Osteoblast (primary cell): ENCODE results near the gene AMBN. TPM values are rescaled to one million over a fixed set of nuclear protein-coding genes. Genes with fewer than 3 reads are reported as not detected.

Experiments
- DNase-seq: peaks from one replicate; pipeline ENCODE4 v3.0.0; 2011; ENCODE audit warnings: low spot score, mixed read lengths; ENCODE audit not compliant: insufficient read length; ENCODE audit errors: missing footprints
- H2AFZ ChIP-seq: 2 replicates; pipeline ENCODE4 v1.6.0; 2011; ENCODE audit warnings: mild to moderate bottlenecking, low read length
- H3K27ac ChIP-seq: 2 replicates; pipeline ENCODE4 v1.5.1; 2011; ENCODE audit warnings: mild to moderate bottlenecking, low read depth, low read length, moderate library complexity
- H3K27me3 ChIP-seq: 2 replicates; pipeline ENCODE4 v1.6.0; 2012; ENCODE audit warnings: mild to moderate bottlenecking, control low read depth, inconsistent platforms, low read length, moderate library complexity; ENCODE audit not compliant: insufficient read depth
- H3K36me3 ChIP-seq: 2 replicates; pipeline ENCODE4 v1.5.1; 2011; ENCODE audit warnings: mild to moderate bottlenecking, low read length, control low read depth, moderate library complexity; ENCODE audit not compliant: insufficient read depth
- H3K4me1 ChIP-seq: 2 replicates; pipeline ENCODE4 v1.5.1; 2011; ENCODE audit warnings: mild to moderate bottlenecking, low read length, control low read depth, moderate library complexity; ENCODE audit not compliant: insufficient read depth
- H3K4me2 ChIP-seq: 2 replicates; pipeline ENCODE4 v1.6.0; 2011; ENCODE audit warnings: mild to moderate bottlenecking, low read length; ENCODE audit not compliant: insufficient read depth
- H3K4me3 ChIP-seq: fragments of 200-600 bp; sonication (generic); 3 replicates; pipeline ENCODE4 v1.5.1; 2012; ENCODE audit warnings: mild to moderate bottlenecking, low read length, inconsistent platforms; ENCODE audit not compliant: insufficient read depth
- H3K79me2 ChIP-seq: 2 replicates; pipeline ENCODE4 v1.6.0; 2012; ENCODE audit warnings: mild to moderate bottlenecking, low read length, control low read depth, inconsistent platforms; ENCODE audit not compliant: insufficient read depth
- H3K9me3 ChIP-seq: 2 replicates; pipeline ENCODE4 v1.5.1; 2011; ENCODE audit warnings: low read depth, low read length, control low read depth
- H4K20me1 ChIP-seq: 2 replicates; pipeline ENCODE4 v1.6.0; 2012; ENCODE audit warnings: mild to moderate bottlenecking, low read length, control low read depth; ENCODE audit not compliant: insufficient read depth
- total RNA-seq: library from RNA; depleted of rRNA; stranded (reverse); fragments of >200 nt; gene quantifications from 2 replicates; pipeline ENCODE4 v1.2.3, GENCODE V29; 2012
- TF ChIP-seq, protein P1 (sequence below): IDR thresholded peaks from 2 replicates; pipeline ENCODE4 v1.5.1; 2011; ENCODE audit warnings: mild to moderate bottlenecking, low read depth, low read length, moderate library complexity; ENCODE audit errors: extremely low read depth

The AMBN gene
- total RNA-seq, 1 donor = not detected

DNA sequence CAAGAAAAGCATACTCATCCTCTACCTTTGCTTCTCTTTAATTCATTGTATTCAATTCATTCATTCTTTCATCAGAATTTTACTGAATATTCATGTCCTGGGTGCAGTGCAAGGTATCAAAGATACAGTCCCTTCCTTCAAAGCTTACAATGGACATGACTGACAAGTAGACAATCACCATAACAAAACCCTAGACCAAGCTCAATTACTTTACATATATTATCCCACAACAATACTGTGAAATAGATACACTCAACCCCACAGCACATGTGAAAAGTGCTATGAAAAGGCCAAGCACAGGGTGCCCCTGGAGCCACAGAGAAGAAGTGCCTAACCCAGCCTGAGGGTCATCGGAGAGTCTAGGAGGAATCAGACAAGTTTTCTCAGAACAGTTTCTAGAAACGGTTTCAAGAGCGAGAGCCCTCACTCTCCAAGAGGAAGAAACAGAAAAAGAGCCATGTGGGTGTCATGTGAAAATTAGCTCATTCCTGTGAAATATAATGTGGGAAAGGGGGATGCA lies 15.3 kb downstream of the AMBN start:
- peaks cover 11% of the 10 kb centered on the region for H3K27me3 ChIP-seq
- TF ChIP-seq, protein P1, sequence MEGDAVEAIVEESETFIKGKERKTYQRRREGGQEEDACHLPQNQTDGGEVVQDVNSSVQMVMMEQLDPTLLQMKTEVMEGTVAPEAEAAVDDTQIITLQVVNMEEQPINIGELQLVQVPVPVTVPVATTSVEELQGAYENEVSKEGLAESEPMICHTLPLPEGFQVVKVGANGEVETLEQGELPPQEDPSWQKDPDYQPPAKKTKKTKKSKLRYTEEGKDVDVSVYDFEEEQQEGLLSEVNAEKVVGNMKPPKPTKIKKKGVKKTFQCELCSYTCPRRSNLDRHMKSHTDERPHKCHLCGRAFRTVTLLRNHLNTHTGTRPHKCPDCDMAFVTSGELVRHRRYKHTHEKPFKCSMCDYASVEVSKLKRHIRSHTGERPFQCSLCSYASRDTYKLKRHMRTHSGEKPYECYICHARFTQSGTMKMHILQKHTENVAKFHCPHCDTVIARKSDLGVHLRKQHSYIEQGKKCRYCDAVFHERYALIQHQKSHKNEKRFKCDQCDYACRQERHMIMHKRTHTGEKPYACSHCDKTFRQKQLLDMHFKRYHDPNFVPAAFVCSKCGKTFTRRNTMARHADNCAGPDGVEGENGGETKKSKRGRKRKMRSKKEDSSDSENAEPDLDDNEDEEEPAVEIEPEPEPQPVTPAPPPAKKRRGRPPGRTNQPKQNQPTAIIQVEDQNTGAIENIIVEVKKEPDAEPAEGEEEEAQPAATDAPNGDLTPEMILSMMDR = no peak
- H3K4me3 ChIP-seq = no peak overlapping the region
- no peaks in the 10 kb centered on the region for H3K36me3 ChIP-seq
- H3K4me2 ChIP-seq = no peak overlapping the region
- H2AFZ ChIP-seq = no peak overlapping the region
- H3K79me2 ChIP-seq = no peaks in the 10 kb centered on the region
- H3K4me1 ChIP-seq = peaks cover 4% of the 10 kb centered on the region
- no peaks in the 10 kb centered on the region for H4K20me1 ChIP-seq
- no peak overlapping the region for H3K27ac ChIP-seq
- no peaks in the 10 kb centered on the region for H3K9me3 ChIP-seq
- no peak for DNase-seq

- no peak overlapping the region for H3K4me3 ChIP-seq
- no peaks in the 10 kb centered on the region for H3K9me3 ChIP-seq
- H4K20me1 ChIP-seq = no peaks in the 10 kb centered on the region
- peaks cover 4% of the 10 kb centered on the region for H3K4me1 ChIP-seq
- no peak for DNase-seq
- TF ChIP-seq, protein P1 = no peak
- H3K36me3 ChIP-seq = no peaks in the 10 kb centered on the region
- H3K4me2 ChIP-seq = no peak overlapping the region
- no peaks in the 10 kb centered on the region for H3K79me2 ChIP-seq
- no peak overlapping the region for H3K27ac ChIP-seq
- H3K27me3 ChIP-seq = peaks cover 11% of the 10 kb centered on the region
- no peak overlapping the region for H2AFZ ChIP-seq
Measured at GRCh38 chr4:70608324-70608723, 16.3 kb downstream of the AMBN start.

DNA sequence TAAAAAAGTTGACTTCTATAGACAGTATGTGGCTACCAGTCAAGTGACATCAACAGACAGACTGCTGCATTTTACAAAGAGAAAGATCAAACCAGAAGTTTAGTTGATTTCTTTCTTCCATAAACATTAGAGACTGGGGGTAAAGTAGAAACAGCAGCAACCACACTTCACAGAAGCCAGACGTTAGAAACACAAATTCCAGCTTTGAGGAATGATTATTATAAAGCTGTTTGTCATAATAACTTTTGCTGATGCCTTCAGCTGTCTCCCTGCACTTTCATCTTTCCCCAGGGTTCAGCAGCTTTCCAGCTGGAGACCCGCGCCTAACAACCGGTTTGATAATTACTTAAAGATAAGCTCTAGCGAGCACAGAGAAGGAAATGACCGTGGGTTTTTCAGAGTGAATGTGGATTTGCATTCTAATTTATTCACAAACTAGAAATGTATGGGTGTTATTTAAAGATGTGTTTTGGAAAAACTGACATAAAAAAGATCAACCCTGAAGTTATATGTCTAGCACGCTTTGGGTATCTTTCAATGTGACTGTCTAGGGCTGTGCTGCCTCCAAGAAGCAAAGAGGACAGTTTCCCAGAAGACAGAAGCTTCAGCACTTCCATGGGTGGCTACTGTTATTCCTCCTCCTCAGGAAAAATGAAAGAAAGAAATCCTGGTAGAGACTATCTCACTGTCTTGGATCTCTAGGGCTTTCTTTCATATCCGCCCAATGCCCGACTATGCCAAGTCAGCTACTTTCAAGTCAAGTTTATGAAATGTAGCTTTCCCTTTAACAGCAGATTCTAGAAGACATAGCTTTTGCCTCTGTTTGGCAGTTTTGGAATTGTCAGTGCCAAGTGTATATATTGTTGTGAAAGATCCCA lies 21.5 kb downstream of the AMBN start:
- DNase-seq = no peak
- Histone ChIP-seq H3K36me3 (no peaks in the 10 kb centered on the region), H3K4me3 (peak overlapping the region; percentile 67), H3K9me3 (no peaks in the 10 kb centered on the region), H2AFZ (peak overlapping the region; percentile 81), H3K4me2 (peak overlapping the region; percentile 84), H3K4me1 (no peaks in the 10 kb centered on the region), H3K79me2 (no peaks in the 10 kb centered on the region), H4K20me1 (no peaks in the 10 kb centered on the region), H3K27me3 (peaks cover 5% of the 10 kb centered on the region), H3K27ac (no peak overlapping the region)
- TF ChIP-seq, protein P1 = no peak

DNA sequence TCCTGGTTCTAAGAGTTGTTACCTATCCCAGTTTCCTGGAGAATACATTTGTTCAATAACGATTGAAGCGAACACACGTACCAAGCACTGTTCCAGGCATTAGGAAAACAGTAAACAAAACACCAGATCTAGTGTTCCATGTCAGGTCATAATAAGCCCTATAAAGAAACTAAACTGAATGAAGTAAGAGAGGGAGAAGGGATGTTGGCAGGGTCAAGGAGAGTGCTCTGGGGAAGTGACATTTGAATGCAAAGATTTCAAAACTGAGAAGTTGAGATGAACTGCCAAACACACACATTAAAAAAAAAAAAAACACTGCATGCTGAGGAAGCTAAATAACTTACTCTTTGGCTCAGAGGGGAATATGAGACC lies 22.1 kb downstream of the AMBN start:
- peaks cover 5% of the 10 kb centered on the region for H3K27me3 ChIP-seq
- H3K4me3 ChIP-seq = peak overlapping the region; percentile 67
- H3K4me1 ChIP-seq = no peaks in the 10 kb centered on the region
- H3K79me2 ChIP-seq = no peaks in the 10 kb centered on the region
- no peaks in the 10 kb centered on the region for H3K9me3 ChIP-seq
- TF ChIP-seq, protein P1 = no peak
- peak overlapping the region; percentile 81 for H2AFZ ChIP-seq
- no peaks in the 10 kb centered on the region for H3K36me3 ChIP-seq
- H3K27ac ChIP-seq = no peak overlapping the region
- no peaks in the 10 kb centered on the region for H4K20me1 ChIP-seq
- H3K4me2 ChIP-seq = peak overlapping the region; percentile 84
- DNase-seq = no peak
